ENCODE measurements around the gene DYRK2. TPM values are rescaled to one million over a fixed set of nuclear protein-coding genes. Genes with fewer than 3 reads are reported as not detected.

Gene DYRK2
- total and polyA plus RNA-seq, 10 of the 15 experiments (the other 5 are each of a cell fraction or from before 2014, with no cell fraction given): 3.1 to 35.9 (median 12.2) TPM

DNA sequence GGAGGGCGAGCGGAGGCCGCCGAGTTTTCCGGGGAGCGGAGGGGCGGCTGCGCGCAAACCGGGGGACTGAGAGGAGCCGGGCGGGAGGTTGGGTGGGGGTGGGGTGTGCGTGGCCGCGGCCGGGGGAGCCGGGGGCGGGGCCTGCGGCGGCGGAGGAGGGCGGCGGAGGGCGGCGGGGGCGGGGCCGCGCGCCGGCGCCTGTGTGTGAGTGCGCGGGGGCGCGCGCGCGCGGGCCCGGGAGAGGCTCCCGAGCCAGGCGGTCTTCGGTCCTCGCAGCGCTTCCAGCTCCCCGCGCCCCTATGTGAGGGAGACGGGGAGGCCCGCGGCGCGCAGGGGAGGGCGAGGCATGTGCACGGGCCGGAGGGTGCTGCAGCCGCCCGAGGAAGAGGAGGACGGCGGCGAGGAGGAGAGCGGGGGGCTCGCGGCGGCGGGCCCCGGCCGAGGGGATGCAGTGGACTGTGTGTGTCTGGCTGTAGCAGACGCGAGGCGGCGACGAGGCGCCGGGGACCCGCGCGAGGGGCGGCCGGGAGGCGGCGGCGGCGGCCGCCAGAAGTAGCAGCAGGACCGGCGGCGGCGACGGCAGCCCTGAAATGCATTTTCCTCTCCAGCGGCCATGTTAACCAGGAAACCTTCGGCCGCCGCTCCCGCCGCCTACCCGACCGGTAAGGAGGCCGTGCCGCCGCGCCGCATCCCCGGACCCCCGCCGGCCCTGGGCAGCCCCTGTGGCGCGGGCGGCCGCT, at the start of gene DYRK2 (continued):
- TF ChIP-seq RAD51 (IDR thresholded peaks at IDR 0.05) (no peak), TCF3 (IDR thresholded peaks at IDR 0.05; ENCODE audit: borderline replicate concordance, insufficient read depth, low read depth, low read length) (0 out of 2 replicates have a peak, but pooled peaks have one; percentile 12), CREB1 (IDR thresholded peaks at IDR 0.05; ENCODE audit: low read depth) (no peak), STAT3 (IDR thresholded peaks at IDR 0.05; ENCODE audit: low read depth, low read length) (no peak), NRF1 (conservative IDR thresholded peaks at IDR 0.05; ENCODE audit: low read depth, low read length) (no peak), CHD4 (IDR thresholded peaks at IDR 0.05) (no peak), TBL1XR1 (IDR thresholded peaks at IDR 0.05; ENCODE audit: low read depth, low read length) (no peak), SIN3A (IDR thresholded peaks at IDR 0.05; ENCODE audit: low read depth, low read length) (no peak), BRCA1 (IDR thresholded peaks at IDR 0.05; ENCODE audit: low read depth, low read length) (no peak), SMAD1 (IDR thresholded peaks at IDR 0.05; ENCODE audit: low read depth, partially characterized antibody) (no peak), SMC3 (IDR thresholded peaks at IDR 0.05; ENCODE audit: borderline replicate concordance, low read length) (no peak), GATAD2B (conservative IDR thresholded peaks at IDR 0.05; ENCODE audit: low read depth) (peak; percentile 73), IRF4 (IDR thresholded peaks at IDR 0.05; ENCODE audit: low read depth, low read length) (no peak), NFYB (IDR thresholded peaks at IDR 0.05; ENCODE audit: insufficient read depth, low read depth, low read length) (no peak), TCF12 (IDR thresholded peaks at IDR 0.05; ENCODE audit: low read depth, low read length) (0 out of 2 replicates have a peak, but pooled peaks have one; percentile 2), KDM1A (IDR thresholded peaks at IDR 0.05; ENCODE audit: borderline replicate concordance) (no peak)
- TF ChIP-seq, protein P1, sequence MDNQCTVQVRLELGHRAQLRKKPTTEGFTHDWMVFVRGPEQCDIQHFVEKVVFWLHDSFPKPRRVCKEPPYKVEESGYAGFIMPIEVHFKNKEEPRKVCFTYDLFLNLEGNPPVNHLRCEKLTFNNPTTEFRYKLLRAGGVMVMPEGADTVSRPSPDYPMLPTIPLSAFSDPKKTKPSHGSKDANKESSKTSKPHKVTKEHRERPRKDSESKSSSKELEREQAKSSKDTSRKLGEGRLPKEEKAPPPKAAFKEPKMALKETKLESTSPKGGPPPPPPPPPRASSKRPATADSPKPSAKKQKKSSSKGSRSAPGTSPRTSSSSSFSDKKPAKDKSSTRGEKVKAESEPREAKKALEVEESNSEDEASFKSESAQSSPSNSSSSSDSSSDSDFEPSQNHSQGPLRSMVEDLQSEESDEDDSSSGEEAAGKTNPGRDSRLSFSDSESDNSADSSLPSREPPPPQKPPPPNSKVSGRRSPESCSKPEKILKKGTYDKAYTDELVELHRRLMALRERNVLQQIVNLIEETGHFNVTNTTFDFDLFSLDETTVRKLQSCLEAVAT (IDR thresholded peaks at IDR 0.05): no peak
- TF ChIP-seq, protein P2, sequence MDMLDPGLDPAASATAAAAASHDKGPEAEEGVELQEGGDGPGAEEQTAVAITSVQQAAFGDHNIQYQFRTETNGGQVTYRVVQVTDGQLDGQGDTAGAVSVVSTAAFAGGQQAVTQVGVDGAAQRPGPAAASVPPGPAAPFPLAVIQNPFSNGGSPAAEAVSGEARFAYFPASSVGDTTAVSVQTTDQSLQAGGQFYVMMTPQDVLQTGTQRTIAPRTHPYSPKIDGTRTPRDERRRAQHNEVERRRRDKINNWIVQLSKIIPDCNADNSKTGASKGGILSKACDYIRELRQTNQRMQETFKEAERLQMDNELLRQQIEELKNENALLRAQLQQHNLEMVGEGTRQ (IDR thresholded peaks at IDR 0.05; ENCODE audit: borderline replicate concordance, low read depth, low read length): no peak
- TF ChIP-seq, protein P3, sequence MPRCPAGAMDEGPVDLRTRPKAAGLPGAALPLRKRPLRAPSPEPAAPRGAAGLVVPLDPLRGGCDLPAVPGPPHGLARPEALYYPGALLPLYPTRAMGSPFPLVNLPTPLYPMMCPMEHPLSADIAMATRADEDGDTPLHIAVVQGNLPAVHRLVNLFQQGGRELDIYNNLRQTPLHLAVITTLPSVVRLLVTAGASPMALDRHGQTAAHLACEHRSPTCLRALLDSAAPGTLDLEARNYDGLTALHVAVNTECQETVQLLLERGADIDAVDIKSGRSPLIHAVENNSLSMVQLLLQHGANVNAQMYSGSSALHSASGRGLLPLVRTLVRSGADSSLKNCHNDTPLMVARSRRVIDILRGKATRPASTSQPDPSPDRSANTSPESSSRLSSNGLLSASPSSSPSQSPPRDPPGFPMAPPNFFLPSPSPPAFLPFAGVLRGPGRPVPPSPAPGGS (IDR thresholded peaks at IDR 0.05; ENCODE audit: borderline replicate concordance, insufficient read depth, low read depth, low read length, poor library complexity, severe bottlenecking): no peak
- TF ChIP-seq, protein P4, sequence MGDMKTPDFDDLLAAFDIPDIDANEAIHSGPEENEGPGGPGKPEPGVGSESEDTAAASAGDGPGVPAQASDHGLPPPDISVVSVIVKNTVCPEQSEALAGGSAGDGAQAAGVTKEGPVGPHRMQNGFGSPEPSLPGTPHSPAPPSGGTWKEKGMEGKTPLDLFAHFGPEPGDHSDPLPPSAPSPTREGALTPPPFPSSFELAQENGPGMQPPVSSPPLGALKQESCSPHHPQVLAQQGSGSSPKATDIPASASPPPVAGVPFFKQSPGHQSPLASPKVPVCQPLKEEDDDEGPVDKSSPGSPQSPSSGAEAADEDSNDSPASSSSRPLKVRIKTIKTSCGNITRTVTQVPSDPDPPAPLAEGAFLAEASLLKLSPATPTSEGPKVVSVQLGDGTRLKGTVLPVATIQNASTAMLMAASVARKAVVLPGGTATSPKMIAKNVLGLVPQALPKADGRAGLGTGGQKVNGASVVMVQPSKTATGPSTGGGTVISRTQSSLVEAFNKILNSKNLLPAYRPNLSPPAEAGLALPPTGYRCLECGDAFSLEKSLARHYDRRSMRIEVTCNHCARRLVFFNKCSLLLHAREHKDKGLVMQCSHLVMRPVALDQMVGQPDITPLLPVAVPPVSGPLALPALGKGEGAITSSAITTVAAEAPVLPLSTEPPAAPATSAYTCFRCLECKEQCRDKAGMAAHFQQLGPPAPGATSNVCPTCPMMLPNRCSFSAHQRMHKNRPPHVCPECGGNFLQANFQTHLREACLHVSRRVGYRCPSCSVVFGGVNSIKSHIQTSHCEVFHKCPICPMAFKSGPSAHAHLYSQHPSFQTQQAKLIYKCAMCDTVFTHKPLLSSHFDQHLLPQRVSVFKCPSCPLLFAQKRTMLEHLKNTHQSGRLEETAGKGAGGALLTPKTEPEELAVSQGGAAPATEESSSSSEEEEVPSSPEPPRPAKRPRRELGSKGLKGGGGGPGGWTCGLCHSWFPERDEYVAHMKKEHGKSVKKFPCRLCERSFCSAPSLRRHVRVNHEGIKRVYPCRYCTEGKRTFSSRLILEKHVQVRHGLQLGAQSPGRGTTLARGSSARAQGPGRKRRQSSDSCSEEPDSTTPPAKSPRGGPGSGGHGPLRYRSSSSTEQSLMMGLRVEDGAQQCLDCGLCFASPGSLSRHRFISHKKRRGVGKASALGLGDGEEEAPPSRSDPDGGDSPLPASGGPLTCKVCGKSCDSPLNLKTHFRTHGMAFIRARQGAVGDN (IDR thresholded peaks at IDR 0.05): 0 out of 2 replicates have a peak, but pooled peaks have one; percentile 48
- TF ChIP-seq, protein P5, sequence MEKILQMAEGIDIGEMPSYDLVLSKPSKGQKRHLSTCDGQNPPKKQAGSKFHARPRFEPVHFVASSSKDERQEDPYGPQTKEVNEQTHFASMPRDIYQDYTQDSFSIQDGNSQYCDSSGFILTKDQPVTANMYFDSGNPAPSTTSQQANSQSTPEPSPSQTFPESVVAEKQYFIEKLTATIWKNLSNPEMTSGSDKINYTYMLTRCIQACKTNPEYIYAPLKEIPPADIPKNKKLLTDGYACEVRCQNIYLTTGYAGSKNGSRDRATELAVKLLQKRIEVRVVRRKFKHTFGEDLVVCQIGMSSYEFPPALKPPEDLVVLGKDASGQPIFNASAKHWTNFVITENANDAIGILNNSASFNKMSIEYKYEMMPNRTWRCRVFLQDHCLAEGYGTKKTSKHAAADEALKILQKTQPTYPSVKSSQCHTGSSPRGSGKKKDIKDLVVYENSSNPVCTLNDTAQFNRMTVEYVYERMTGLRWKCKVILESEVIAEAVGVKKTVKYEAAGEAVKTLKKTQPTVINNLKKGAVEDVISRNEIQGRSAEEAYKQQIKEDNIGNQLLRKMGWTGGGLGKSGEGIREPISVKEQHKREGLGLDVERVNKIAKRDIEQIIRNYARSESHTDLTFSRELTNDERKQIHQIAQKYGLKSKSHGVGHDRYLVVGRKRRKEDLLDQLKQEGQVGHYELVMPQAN (conservative IDR thresholded peaks at IDR 0.05): peak; percentile 68
